NCI-H1048 (cell line): Measurements from ENCODE around the gene BTBD16.

Experiments
- DNase-seq: peaks from one replicate; lab custom pipeline; 2025; lab: John Stamatoyannopoulos, UW

The BTBD16 gene

GRCh38 chr10:122248356-122249302, 22.5 kb upstream of the BTBD16 start:
- DNase-seq = no peak

- no peak for DNase-seq
These were observed 21.7 kb upstream of the BTBD16 start for GRCh38 chr10:122249303-122249850.

- no peak for DNase-seq
These were observed 20.9 kb upstream of the BTBD16 start for GRCh38 chr10:122249991-122250750.

GRCh38 chr10:122251459-122252255, 19.4 kb upstream of the BTBD16 start:
- no peak for DNase-seq

- DNase-seq = no peak
These were observed 18.3 kb upstream of the BTBD16 start for GRCh38 chr10:122252805-122253204.

GRCh38 chr10:122253605-122254004, 17.5 kb upstream of the BTBD16 start:
- DNase-seq = no peak

- DNase-seq = no peak
These were observed 16.3 kb upstream of the BTBD16 start for GRCh38 chr10:122254831-122255230.

GRCh38 chr10:122255509-122256301, 15.4 kb upstream of the BTBD16 start:
- DNase-seq = no peak

- no peak for DNase-seq
These were observed 14.1 kb upstream of the BTBD16 start for GRCh38 chr10:122257041-122257440.

- DNase-seq = no peak
These were observed 12.7 kb upstream of the BTBD16 start for GRCh38 chr10:122258136-122259074.

GRCh38 chr10:122259075-122259466, 12.0 kb upstream of the BTBD16 start:
- no peak for DNase-seq

GRCh38 chr10:122261584-122261983, 9.5 kb upstream of the BTBD16 start:
- DNase-seq = no peak

GRCh38 chr10:122263971-122264370, 7.1 kb upstream of the BTBD16 start:
- DNase-seq = no peak

- DNase-seq = no peak
These were observed 6.7 kb upstream of the BTBD16 start for GRCh38 chr10:122264436-122264835.

- no peak for DNase-seq
These were observed 6.2 kb upstream of the BTBD16 start for GRCh38 chr10:122264931-122265330.

- DNase-seq = no peak
These were observed 5.2 kb upstream of the BTBD16 start for GRCh38 chr10:122265896-122266295.

- DNase-seq = no peak
These were observed 3.0 kb upstream of the BTBD16 start for GRCh38 chr10:122267849-122268737.

- no peak for DNase-seq
These were observed 1.9 kb upstream of the BTBD16 start for GRCh38 chr10:122269059-122269687.
